Measurements from ENCODE around the gene FBXO38.

The FBXO38 gene

DNA sequence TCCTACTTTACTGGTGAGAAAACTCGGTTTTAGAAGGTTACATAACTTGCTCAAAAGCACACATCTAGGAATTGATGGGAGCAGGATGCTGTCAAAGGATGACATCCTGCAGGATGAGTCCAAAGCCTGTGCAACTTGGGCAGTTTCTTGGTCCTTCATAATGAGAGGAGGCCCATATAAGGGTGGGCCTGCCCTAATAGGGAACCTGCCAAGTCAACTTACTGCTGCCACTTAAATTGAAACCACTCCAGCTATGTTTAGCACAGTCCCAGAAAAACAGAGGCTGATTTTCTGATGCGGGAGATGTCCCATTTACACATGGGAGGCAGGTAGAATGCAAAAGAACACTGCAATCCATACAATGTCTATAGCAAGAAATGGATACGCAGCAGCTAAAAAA, 61.8 kb downstream of the FBXO38 start:
- Histone ChIP-seq H3K4me2 (ENCODE audit: low read length) (no peak overlapping the region), H2AFZ (no peak overlapping the region), H3K27me3 (ENCODE audit: control insufficient read depth, insufficient read depth, low read length) (no peaks in the 10 kb centered on the region), H3K36me3 (ENCODE audit: control insufficient read depth, insufficient read depth, low read length) (no peaks in the 10 kb centered on the region), H3K4me1 (no peaks in the 10 kb centered on the region), H3K9me3 (ENCODE audit: control insufficient read depth, low read length) (no peaks in the 10 kb centered on the region), H3K27ac (no peak overlapping the region), H3K79me2 (no peaks in the 10 kb centered on the region), H3K4me3 (ENCODE audit: low read depth, low read length) (no peak overlapping the region), H3K9ac (no peak overlapping the region)
- TF ChIP-seq, protein P1, sequence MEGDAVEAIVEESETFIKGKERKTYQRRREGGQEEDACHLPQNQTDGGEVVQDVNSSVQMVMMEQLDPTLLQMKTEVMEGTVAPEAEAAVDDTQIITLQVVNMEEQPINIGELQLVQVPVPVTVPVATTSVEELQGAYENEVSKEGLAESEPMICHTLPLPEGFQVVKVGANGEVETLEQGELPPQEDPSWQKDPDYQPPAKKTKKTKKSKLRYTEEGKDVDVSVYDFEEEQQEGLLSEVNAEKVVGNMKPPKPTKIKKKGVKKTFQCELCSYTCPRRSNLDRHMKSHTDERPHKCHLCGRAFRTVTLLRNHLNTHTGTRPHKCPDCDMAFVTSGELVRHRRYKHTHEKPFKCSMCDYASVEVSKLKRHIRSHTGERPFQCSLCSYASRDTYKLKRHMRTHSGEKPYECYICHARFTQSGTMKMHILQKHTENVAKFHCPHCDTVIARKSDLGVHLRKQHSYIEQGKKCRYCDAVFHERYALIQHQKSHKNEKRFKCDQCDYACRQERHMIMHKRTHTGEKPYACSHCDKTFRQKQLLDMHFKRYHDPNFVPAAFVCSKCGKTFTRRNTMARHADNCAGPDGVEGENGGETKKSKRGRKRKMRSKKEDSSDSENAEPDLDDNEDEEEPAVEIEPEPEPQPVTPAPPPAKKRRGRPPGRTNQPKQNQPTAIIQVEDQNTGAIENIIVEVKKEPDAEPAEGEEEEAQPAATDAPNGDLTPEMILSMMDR (IDR thresholded peaks at IDR 0.05): no peak

DNA sequence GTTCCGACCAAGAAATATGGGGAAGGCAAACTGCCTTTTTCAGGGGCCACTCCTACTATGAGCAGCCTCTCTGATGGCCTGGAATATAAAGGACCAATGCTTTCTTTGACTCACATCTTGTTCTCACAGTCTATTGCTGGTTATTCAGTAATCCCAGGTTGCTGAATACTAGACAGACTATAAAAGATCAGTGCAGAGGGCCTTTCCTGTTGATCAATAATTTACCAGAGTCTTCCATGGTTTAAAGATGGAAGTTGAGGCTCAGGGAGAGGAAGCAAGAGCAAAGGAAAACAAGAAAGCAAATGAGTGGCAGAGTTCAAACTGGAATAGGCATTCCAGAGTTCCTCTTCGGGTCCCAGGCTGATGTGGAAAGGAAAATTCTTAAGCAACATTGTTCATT, 62.9 kb downstream of the FBXO38 start:
- Histone ChIP-seq H3K9me3 (ENCODE audit: control insufficient read depth, low read length) (no peaks in the 10 kb centered on the region), H2AFZ (no peak overlapping the region), H3K9ac (no peak overlapping the region), H3K27ac (no peak overlapping the region), H3K27me3 (ENCODE audit: control insufficient read depth, insufficient read depth, low read length) (no peaks in the 10 kb centered on the region), H3K79me2 (no peaks in the 10 kb centered on the region), H3K4me1 (no peaks in the 10 kb centered on the region), H3K36me3 (ENCODE audit: control insufficient read depth, insufficient read depth, low read length) (no peaks in the 10 kb centered on the region), H3K4me3 (ENCODE audit: low read depth, low read length) (no peak overlapping the region), H3K4me2 (ENCODE audit: low read length) (no peak overlapping the region)
- TF ChIP-seq, protein P1 (IDR thresholded peaks at IDR 0.05): no peak

DNA sequence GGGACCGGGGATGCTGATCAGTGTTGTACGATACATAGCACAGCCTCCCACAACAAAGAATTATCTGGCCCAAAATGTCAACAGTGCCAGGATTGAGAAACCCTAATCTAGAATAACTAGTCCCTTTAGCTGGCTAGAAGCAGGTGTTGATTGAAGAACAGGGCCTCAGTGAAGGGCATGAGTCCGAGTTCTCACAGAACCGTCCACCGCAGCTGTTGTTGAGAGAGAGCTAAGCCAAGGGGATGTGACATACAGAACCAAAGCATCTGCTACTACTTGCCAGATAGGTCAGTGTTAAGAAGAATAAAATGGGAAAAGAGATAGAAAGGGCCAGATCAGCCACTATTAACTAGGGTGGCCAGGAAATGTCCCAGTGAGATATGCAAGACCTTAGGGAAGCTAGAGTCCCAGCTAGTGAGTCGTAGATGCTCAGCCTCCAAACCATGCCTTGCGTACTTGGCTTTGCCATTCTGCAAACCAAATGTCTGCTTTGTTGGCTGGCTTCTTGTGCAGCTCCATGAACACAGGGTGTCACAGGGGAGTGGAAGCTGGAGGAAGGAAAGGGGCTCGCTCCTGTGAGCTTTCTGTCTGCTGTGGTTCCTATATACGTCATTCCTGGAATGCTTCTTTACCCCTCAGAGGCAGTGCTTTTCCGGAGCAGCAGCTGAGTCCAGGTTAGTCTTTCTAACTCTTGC, 68.9 kb downstream of the FBXO38 start:
- Histone ChIP-seq H3K4me3 (ENCODE audit: low read depth, low read length) (no peak overlapping the region), H3K79me2 (no peaks in the 10 kb centered on the region), H3K9ac (no peak overlapping the region), H3K27me3 (ENCODE audit: control insufficient read depth, insufficient read depth, low read length) (no peaks in the 10 kb centered on the region), H3K4me2 (ENCODE audit: low read length) (no peak overlapping the region), H3K27ac (no peak overlapping the region), H3K9me3 (ENCODE audit: control insufficient read depth, low read length) (no peaks in the 10 kb centered on the region), H3K4me1 (no peaks in the 10 kb centered on the region), H3K36me3 (ENCODE audit: control insufficient read depth, insufficient read depth, low read length) (no peaks in the 10 kb centered on the region), H2AFZ (no peak overlapping the region)
- TF ChIP-seq, protein P1 (IDR thresholded peaks at IDR 0.05): no peak

DNA sequence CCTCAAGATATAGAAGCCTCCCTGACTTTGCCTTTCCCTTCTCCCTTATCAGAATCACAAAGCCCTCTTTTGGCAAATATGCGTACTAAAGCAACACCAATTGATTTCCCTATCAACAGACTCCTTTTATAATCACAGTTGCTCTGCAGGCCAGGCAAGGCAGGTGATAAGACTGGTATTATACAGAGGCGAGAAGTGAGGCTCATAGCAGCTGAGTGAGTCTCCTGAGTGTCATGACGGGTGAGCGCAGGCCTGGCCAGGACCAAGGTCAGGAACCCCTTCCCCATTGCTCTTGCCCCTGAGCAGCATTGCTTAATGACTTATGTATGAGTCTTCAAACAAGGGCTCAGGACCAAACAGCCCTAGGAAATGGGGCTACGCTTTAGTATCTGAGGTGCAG, 70.8 kb downstream of the FBXO38 start:
- H3K4me1 ChIP-seq: no peaks in the 10 kb centered on the region
- no peak overlapping the region for H2AFZ ChIP-seq
- TF ChIP-seq, protein P1 (IDR thresholded peaks at IDR 0.05): no peak
- H3K4me3 ChIP-seq (ENCODE audit: low read depth, low read length): no peak overlapping the region
- H3K79me2 ChIP-seq: no peaks in the 10 kb centered on the region
- no peaks in the 10 kb centered on the region for H3K27me3 ChIP-seq (ENCODE audit: control insufficient read depth, insufficient read depth, low read length)
- no peak overlapping the region for H3K9ac ChIP-seq
- no peak overlapping the region for H3K4me2 ChIP-seq (ENCODE audit: low read length)
- no peaks in the 10 kb centered on the region for H3K9me3 ChIP-seq (ENCODE audit: control insufficient read depth, low read length)
- no peaks in the 10 kb centered on the region for H3K36me3 ChIP-seq (ENCODE audit: control insufficient read depth, insufficient read depth, low read length)
- no peak overlapping the region for H3K27ac ChIP-seq

DNA sequence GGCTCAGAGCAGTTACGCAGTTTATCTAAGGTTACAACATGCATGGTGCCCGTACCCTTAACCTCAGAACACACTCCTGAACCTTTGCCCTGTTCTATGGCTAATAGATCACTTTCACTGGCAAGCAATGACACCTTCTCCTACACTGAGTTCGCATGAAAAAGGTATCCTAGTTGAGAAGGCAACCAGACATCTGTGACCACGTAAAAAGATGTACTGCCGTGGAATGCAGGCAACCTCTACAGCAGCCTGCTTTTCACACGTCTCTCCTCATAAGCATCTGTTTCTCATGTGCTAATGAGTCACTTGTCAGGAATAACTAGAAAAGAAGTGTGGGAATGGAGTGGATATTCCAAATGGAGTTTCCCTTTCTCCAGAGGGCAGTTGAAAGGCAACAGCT, 71.4 kb downstream of the FBXO38 start:
- Histone ChIP-seq H3K4me3 (ENCODE audit: low read depth, low read length) (no peak overlapping the region), H3K79me2 (no peaks in the 10 kb centered on the region), H3K27me3 (ENCODE audit: control insufficient read depth, insufficient read depth, low read length) (no peaks in the 10 kb centered on the region), H3K4me1 (no peaks in the 10 kb centered on the region), H3K4me2 (ENCODE audit: low read length) (no peak overlapping the region), H3K9ac (no peak overlapping the region), H3K27ac (no peak overlapping the region), H3K36me3 (ENCODE audit: control insufficient read depth, insufficient read depth, low read length) (no peaks in the 10 kb centered on the region), H2AFZ (no peak overlapping the region), H3K9me3 (ENCODE audit: control insufficient read depth, low read length) (no peaks in the 10 kb centered on the region)
- TF ChIP-seq, protein P1 (IDR thresholded peaks at IDR 0.05): no peak
